ENCODE measurements around the gene FAM135A. TPM values are rescaled to one million over a fixed set of nuclear protein-coding genes. Genes with fewer than 3 reads are reported as not detected.

Gene FAM135A
- total and polyA plus RNA-seq, 11 donors, result 6.0 to 14.9 (median 12.0) TPM

DNA sequence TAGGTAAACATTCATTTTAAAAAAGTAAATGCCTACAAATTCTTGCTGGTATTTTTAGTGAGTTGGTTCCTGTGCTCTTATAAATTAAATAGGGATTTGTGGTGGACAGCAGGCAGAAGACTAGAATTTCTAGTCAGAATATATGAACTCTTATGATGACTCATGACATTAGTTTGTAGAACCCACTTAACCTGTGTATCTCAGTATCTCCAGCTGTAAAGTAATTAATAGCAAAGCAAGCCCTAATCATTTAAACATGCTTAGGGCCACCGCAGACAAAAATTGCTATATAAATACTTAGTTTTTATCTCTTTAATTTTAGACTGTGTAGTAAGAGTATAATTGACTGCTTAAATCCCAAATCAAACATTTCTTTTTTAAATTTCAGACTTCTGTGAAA lies 2.4 kb downstream of the FAM135A start:
- DNase-seq, result no peak
- Histone ChIP-seq H3K4me1 (peaks cover 0 to 21% (median 15%) of the 10 kb centered on the region in 12 donors), H3K27ac (no peak overlapping the region), H3K36me3 (peaks cover 0 to 27% (median 12%) of the 10 kb centered on the region in 9 donors), H3K27me3 (no peaks in the 10 kb centered on the region), H3K4me3 (peak overlapping the region in 1 of 12 donors; percentile 98), H3K9me3 (no peaks in the 10 kb centered on the region)
- intact Hi-C loops (cut with DNase I), result loop anchor here in 4 of 10 donors (10.0 kb wide), 2 partner anchors 129 to 249 kb away; partner anchors contain the start of gene SMAP1 (in 3 of the 4)
- no peak for TF ChIP-seq POLR2A (IDR thresholded peaks at IDR 0.05)
- ATAC-seq, result no peak
- WGBS, 4 donors, result 85 to 88% (median 86%) methylated on average over 1 of the region's 1 CpG

DNA sequence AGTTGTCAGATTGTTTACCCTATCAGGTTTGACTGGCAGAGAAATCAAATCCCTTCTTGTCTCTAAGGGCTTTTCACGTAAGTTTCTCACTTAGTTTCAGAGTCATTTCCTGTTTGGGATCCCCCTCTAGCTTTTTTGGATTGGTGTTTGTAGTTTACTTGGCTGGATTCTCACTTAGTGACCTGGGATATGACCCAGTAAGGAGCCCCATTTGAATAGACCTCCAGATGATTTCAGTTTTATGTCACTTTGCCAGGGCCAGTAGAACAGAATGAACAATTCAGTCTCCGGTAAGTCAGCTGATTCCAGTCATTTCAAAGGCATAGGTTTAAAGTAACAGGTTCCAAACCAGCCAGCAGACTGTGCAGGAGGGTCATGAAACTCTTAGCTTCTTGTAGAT lies 8.2 kb downstream of the FAM135A start:
- intact Hi-C loops (cut with DNase I), result no loop called here
- peak in 2 of 4 donors; percentile 26 to 45 for ATAC-seq
- no peak for DNase-seq
- 20 to 38% (median 23%) methylated on average over 2 of the region's 2 CpGs for WGBS, 4 donors
- H3K9me3 ChIP-seq, result no peaks in the 10 kb centered on the region
- no peak for TF ChIP-seq POLR2A (IDR thresholded peaks at IDR 0.05)
- TF ChIP-seq, protein P1, sequence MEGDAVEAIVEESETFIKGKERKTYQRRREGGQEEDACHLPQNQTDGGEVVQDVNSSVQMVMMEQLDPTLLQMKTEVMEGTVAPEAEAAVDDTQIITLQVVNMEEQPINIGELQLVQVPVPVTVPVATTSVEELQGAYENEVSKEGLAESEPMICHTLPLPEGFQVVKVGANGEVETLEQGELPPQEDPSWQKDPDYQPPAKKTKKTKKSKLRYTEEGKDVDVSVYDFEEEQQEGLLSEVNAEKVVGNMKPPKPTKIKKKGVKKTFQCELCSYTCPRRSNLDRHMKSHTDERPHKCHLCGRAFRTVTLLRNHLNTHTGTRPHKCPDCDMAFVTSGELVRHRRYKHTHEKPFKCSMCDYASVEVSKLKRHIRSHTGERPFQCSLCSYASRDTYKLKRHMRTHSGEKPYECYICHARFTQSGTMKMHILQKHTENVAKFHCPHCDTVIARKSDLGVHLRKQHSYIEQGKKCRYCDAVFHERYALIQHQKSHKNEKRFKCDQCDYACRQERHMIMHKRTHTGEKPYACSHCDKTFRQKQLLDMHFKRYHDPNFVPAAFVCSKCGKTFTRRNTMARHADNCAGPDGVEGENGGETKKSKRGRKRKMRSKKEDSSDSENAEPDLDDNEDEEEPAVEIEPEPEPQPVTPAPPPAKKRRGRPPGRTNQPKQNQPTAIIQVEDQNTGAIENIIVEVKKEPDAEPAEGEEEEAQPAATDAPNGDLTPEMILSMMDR (IDR thresholded peaks at IDR 0.05), result no peak
- no peaks in the 10 kb centered on the region for H3K27me3 ChIP-seq
- H3K27ac ChIP-seq, result no peak overlapping the region
- no peak overlapping the region for H3K4me3 ChIP-seq
- H3K4me1 ChIP-seq, result peaks cover 0 to 18% (median 5%) of the 10 kb centered on the region in 12 donors
- peaks cover 0 to 33% (median 15%) of the 10 kb centered on the region in 9 donors for H3K36me3 ChIP-seq

DNA sequence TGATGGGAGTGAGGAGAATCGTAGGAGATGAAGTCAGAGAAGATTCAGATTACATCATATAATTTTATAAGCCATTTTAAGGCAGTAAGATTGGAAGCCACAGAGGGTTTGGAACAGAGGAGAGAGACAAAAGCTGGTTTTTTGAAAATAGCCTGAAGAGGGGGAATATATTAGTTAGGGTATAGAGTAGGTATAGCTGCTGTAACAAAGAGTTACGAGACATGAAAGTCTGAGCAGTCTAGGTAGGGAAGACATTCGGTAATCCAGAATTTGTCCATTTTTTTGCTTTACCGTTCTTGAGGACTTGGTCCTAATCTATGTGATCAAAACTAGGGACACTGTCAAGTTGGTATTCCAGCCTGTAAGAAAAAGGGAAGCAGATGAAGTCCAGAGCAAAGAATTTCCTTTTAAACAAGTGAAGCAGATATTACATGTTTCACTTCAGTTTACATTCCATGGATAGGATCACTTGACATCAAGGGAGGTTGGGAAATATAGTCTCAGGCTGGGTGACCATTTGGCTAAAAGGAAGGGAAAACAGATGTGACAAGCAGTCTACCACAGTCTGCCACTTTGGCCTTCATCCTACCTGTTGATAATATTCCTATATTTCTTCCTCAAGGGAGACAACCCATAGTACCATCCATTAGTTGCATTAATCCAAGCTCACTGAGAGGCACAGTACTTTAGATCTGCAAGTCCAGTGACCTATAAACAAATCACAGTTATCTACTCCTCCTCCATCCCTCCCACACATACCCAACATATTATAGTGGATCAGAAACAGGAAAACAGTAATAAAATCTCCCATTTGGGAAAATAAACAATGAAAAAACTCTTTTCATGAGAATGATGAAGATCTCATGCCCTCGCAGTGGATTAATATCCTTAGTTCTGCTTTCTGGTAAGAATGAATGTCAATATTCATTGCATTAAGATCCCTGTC lies 10.2 kb downstream of the FAM135A start:
- H3K27ac ChIP-seq, result no peak overlapping the region
- no peak overlapping the region for H3K4me3 ChIP-seq
- peaks cover 0 to 42% (median 15%) of the 10 kb centered on the region in 9 donors for H3K36me3 ChIP-seq
- intact Hi-C loops (cut with DNase I), result no loop called here
- DNase-seq (no peak), ATAC-seq (no peak)
- WGBS, 4 donors, result 88 to 93% (median 91%) methylated on average over 5 of the region's 5 CpGs
- TF ChIP-seq POLR2A (IDR thresholded peaks at IDR 0.05), result no peak
- TF ChIP-seq, protein P1 (IDR thresholded peaks at IDR 0.05), result no peak
- peaks cover 0 to 18% (median 5%) of the 10 kb centered on the region in 12 donors for H3K4me1 ChIP-seq
- no peaks in the 10 kb centered on the region for H3K9me3 ChIP-seq
- H3K27me3 ChIP-seq, result no peaks in the 10 kb centered on the region

DNA sequence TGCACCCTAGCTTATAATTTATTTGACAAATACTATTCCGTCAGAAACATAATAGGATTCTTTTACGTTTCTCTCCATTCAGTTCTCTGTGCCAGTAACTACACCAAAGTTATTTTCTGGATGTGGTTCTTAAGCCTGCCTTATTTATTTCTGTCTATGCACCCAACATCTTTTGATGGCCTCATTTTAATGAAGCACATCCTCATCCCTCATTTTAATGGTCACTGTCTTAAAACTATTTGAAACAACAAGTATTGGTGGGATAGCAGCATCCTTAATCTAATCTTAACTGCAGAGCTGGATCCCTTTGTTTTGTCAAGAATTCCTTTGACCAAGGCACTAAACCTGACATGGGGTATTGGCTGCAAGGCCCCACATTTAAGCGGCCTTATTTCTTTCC lies 11.0 kb downstream of the FAM135A start:
- H3K9me3 ChIP-seq, result no peaks in the 10 kb centered on the region
- H3K4me1 ChIP-seq, result peaks cover 0 to 18% (median 5%) of the 10 kb centered on the region in 12 donors
- TF ChIP-seq, protein P1 (IDR thresholded peaks at IDR 0.05), result no peak
- no peak for TF ChIP-seq POLR2A (IDR thresholded peaks at IDR 0.05)
- no peak overlapping the region for H3K27ac ChIP-seq
- 93 to 98% (median 95%) methylated on average over 3 of the region's 3 CpGs for WGBS, 4 donors
- no peaks in the 10 kb centered on the region for H3K27me3 ChIP-seq
- ATAC-seq, result no peak
- intact Hi-C loops (cut with DNase I), result no loop called here
- peaks cover 0 to 42% (median 12%) of the 10 kb centered on the region in 9 donors for H3K36me3 ChIP-seq
- H3K4me3 ChIP-seq, result no peak overlapping the region
- DNase-seq, result no peak
